HUES48 (cell line): ENCODE data around the gene NDUFS3.
A peak's percentile ranks its signal among the peaks of the same experiment; 100 is the strongest.
"Not testable (repeated sequence)": the region's sequence is repeated elsewhere in the genome, so short reads cannot be mapped to it uniquely, and the experiment has no call there.

Source experiments
- H3K27ac ChIP-seq: one replicate; pipeline ENCODE4 v1.7.0; 2013; ENCODE audit warnings: low read depth, low read length, inconsistent platforms
- H3K27me3 ChIP-seq: 2 replicates; pipeline ENCODE4 v1.6.1; 2013; ENCODE audit warnings: mild to moderate bottlenecking, low read length; ENCODE audit not compliant: control insufficient read depth, insufficient read depth
- H3K36me3 ChIP-seq: 2 replicates; pipeline ENCODE4 v1.6.1; 2013; ENCODE audit warnings: low read length; ENCODE audit not compliant: control insufficient read depth, insufficient read depth
- H3K4me1 ChIP-seq: 2 replicates; pipeline ENCODE4 v1.6.1; 2013; ENCODE audit warnings: mild to moderate bottlenecking, low read length; ENCODE audit not compliant: control insufficient read depth, insufficient read depth
- H3K4me3 ChIP-seq: 2 replicates; pipeline ENCODE4 v1.5.1; 2013; ENCODE audit warnings: mild to moderate bottlenecking, low read depth, low read length
- H3K9ac ChIP-seq: 2 replicates; pipeline ENCODE4 v1.6.1; 2013; ENCODE audit warnings: mild to moderate bottlenecking, low read depth, low read length, moderate library complexity
- H3K9me3 ChIP-seq: 2 replicates; pipeline ENCODE4 v1.6.1; 2013; ENCODE audit warnings: low read length; ENCODE audit not compliant: control insufficient read depth, insufficient read depth

Gene NDUFS3

GRCh38 chr11:47578524-47579494 lies at the start of gene NDUFS3, which contains the start of gene KBTBD4:
NDUFS3 (plus strand) TSS chr11:47579074; CDS start chr11:47579092, 18 bp downstream.
KBTBD4 (minus strand) TSS chr11:47578970; CDS start chr11:47578951, 19 bp downstream.
- Histone ChIP-seq H3K36me3 (peaks cover 59% of the 10 kb centered on the region), H3K27me3 (no peaks in the 10 kb centered on the region), H3K9ac (peak within 1 kb of the TSS; percentile 90), H3K27ac (peak within 1 kb of the TSS; percentile 93), H3K9me3 (no peaks in the 10 kb centered on the region), H3K4me3 (peak within 1 kb of the TSS; percentile 67), H3K4me1 (peaks cover 6% of the 10 kb centered on the region; the same call in 1 of the 2 replicates)

GRCh38 chr11:47529951-47530350 lies 48.9 kb upstream of the NDUFS3 start:
- Histone ChIP-seq H3K36me3 (0 out of 2 replicates have a peak, but pooled peaks cover 4% of the 10 kb centered on the region), H3K27me3 (no peaks in the 10 kb centered on the region), H3K27ac (no peak overlapping the region), H3K9me3 (no peaks in the 10 kb centered on the region), H3K4me1 (peaks cover 22% of the 10 kb centered on the region), H3K9ac (no peak overlapping the region), H3K4me3 (no peak overlapping the region)

GRCh38 chr11:47530721-47531120 lies 48.2 kb upstream of the NDUFS3 start:
- not testable (repeated sequence) for H3K27me3 ChIP-seq, H3K9me3 ChIP-seq, H3K9ac ChIP-seq, H3K36me3 ChIP-seq, H3K4me3 ChIP-seq, H3K27ac ChIP-seq
- peaks cover 14% of the 10 kb centered on the region for H3K4me1 ChIP-seq

GRCh38 chr11:47531666-47532065 lies 47.2 kb upstream of the NDUFS3 start:
- peaks cover 6% of the 10 kb centered on the region for H3K4me1 ChIP-seq
- no peak overlapping the region for H3K4me3 ChIP-seq
- H3K36me3 ChIP-seq = 0 out of 2 replicates have a peak, but pooled peaks cover 4% of the 10 kb centered on the region
- no peaks in the 10 kb centered on the region for H3K27me3 ChIP-seq
- no peak overlapping the region for H3K9ac ChIP-seq
- H3K9me3 ChIP-seq = no peaks in the 10 kb centered on the region
- no peak overlapping the region for H3K27ac ChIP-seq

GRCh38 chr11:47532597-47533213 lies 46.2 kb upstream of the NDUFS3 start:
- Histone ChIP-seq H3K27me3 (no peaks in the 10 kb centered on the region), H3K4me1 (peaks cover 6% of the 10 kb centered on the region), H3K4me3 (no peak overlapping the region), H3K9ac (no peak overlapping the region), H3K9me3 (no peaks in the 10 kb centered on the region), H3K36me3 (0 out of 2 replicates have a peak, but pooled peaks cover 4% of the 10 kb centered on the region), H3K27ac (peak overlapping the region; percentile 8)

- Histone ChIP-seq H3K27me3 (no peaks in the 10 kb centered on the region), H3K9ac (no peak overlapping the region), H3K36me3 (0 out of 2 replicates have a peak, but pooled peaks cover 4% of the 10 kb centered on the region), H3K4me1 (peaks cover 8% of the 10 kb centered on the region), H3K9me3 (no peaks in the 10 kb centered on the region), H3K27ac (no peak overlapping the region), H3K4me3 (no peak overlapping the region)
Observed at GRCh38 chr11:47533690-47534151, 45.2 kb upstream of the NDUFS3 start.

GRCh38 chr11:47534704-47535251 lies 44.1 kb upstream of the NDUFS3 start:
- 0 out of 2 replicates have a peak, but pooled peaks cover 4% of the 10 kb centered on the region for H3K36me3 ChIP-seq
- H3K4me3 ChIP-seq = no peak overlapping the region
- H3K27me3 ChIP-seq = no peaks in the 10 kb centered on the region
- H3K9ac ChIP-seq = no peak overlapping the region
- peaks cover 17% of the 10 kb centered on the region for H3K4me1 ChIP-seq
- no peak overlapping the region for H3K27ac ChIP-seq
- H3K9me3 ChIP-seq = no peaks in the 10 kb centered on the region

GRCh38 chr11:47536915-47537314 lies 42.0 kb upstream of the NDUFS3 start:
- H3K27me3 ChIP-seq = no peaks in the 10 kb centered on the region
- peaks cover 23% of the 10 kb centered on the region for H3K4me1 ChIP-seq
- H3K9me3 ChIP-seq = no peaks in the 10 kb centered on the region
- H3K36me3 ChIP-seq = 0 out of 2 replicates have a peak, but pooled peaks cover 4% of the 10 kb centered on the region
- H3K9ac ChIP-seq = no peak overlapping the region
- H3K4me3 ChIP-seq = no peak overlapping the region
- no peak overlapping the region for H3K27ac ChIP-seq

- no peak overlapping the region for H3K27ac ChIP-seq
Observed at GRCh38 chr11:47538741-47539565, 39.9 kb upstream of the NDUFS3 start.

GRCh38 chr11:47539681-47540039 lies 39.2 kb upstream of the NDUFS3 start:
- Histone ChIP-seq H3K27ac (no peak overlapping the region), H3K9me3 (no peaks in the 10 kb centered on the region), H3K36me3 (peaks cover 7% of the 10 kb centered on the region; the same call in 1 of the 2 replicates), H3K4me3 (no peak overlapping the region), H3K27me3 (no peaks in the 10 kb centered on the region), H3K9ac (no peak overlapping the region), H3K4me1 (peaks cover 22% of the 10 kb centered on the region)

More at GRCh38 chr11:47538741-47539565, 39.9 kb upstream of the NDUFS3 start:
- H3K9ac ChIP-seq = no peak overlapping the region; the same call in 1 of the 2 replicates
- H3K36me3 ChIP-seq = 0 out of 2 replicates have a peak, but pooled peaks cover 4% of the 10 kb centered on the region
- H3K9me3 ChIP-seq = no peaks in the 10 kb centered on the region
- no peaks in the 10 kb centered on the region for H3K27me3 ChIP-seq
- peaks cover 22% of the 10 kb centered on the region for H3K4me1 ChIP-seq
- H3K4me3 ChIP-seq = no peak overlapping the region
